K562 (cell line): ENCODE data around the gene KAZN. TPM values are rescaled to one million over a fixed set of nuclear protein-coding genes. Genes with fewer than 3 reads are reported as not detected.

ENCODE experiments used
- BRD9 ChIP-seq: fragments of 450-650 bp; IDR thresholded peaks from 2 replicates; pipeline ENCODE4 v1.6.1; 2018; ENCODE audit warnings: low read depth; ENCODE audit not compliant: partially characterized antibody
- CHD1 ChIP-seq: fragments of 200-600 bp; sonication (generic); IDR thresholded peaks from one replicate; pipeline ENCODE4 v1.6.1; 2012; ENCODE audit warnings: mild to moderate bottlenecking, moderate library complexity, low read length, inconsistent platforms
- CHD2 ChIP-seq: IDR thresholded peaks from 2 replicates; pipeline ENCODE4 v1.6.1; 2011; ENCODE audit warnings: low read depth, low read length
- HMGN3 ChIP-seq: IDR thresholded peaks from 2 replicates; pipeline ENCODE4 v1.6.1; 2011; ENCODE audit warnings: borderline replicate concordance, low read depth, mild to moderate bottlenecking, mixed read lengths, low read length; ENCODE audit not compliant: insufficient read length; ENCODE audit errors: extremely low read depth
- MCM2 ChIP-seq: fragments of 450-650 bp; IDR thresholded peaks from 2 replicates; pipeline ENCODE4 v1.6.1; 2017; ENCODE audit warnings: low read depth, mild to moderate bottlenecking
- RAD21 ChIP-seq, 2 experiments: fragments of 250-450 bp in 1 of 2; fragments of 450-650 bp in 1 of 2; sonication (Bioruptor Pico) in 1 of 2; formaldehyde crosslinking in 1 of 2; IDR thresholded peaks in 1 of 2; conservative IDR thresholded peaks in 1 of 2; 2 replicates each; pipeline versions ENCODE4 v1.4.0 to v1.8.0; 2020 to 2022; ENCODE audit warnings: mild to moderate bottlenecking in 2 of 2, moderate library complexity in 1 of 2
- SIN3A ChIP-seq, 2 experiments: fragments of 150-350 bp in 1 of 2; IDR thresholded peaks; 2 replicates each; pipeline ENCODE4 v1.6.1; 2011 to 2016; ENCODE audit warnings: borderline replicate concordance in 2 of 2, low read depth in 2 of 2, low read length in 2 of 2, mild to moderate bottlenecking in 2 of 2, moderate library complexity in 2 of 2; ENCODE audit not compliant: control insufficient read depth in 1 of 2
- SIN3B ChIP-seq: fragments of 450-650 bp; IDR thresholded peaks from 2 replicates; pipeline ENCODE4 v1.6.1; 2017; ENCODE audit warnings: low read depth, mild to moderate bottlenecking, moderate library complexity
- SMARCC2 ChIP-seq: fragments of 450-650 bp; IDR thresholded peaks from 2 replicates; pipeline ENCODE4 v1.6.1; 2017; ENCODE audit warnings: antibody characterized with exemption, moderate library complexity, mild to moderate bottlenecking, low read depth
- STAG1 ChIP-seq: sonication (generic); formaldehyde crosslinking; IDR thresholded peaks from 2 replicates; pipeline ENCODE4 v1.5.0; 2020; ENCODE audit warnings: missing genetic modification reagents, borderline replicate concordance
- TEAD2 ChIP-seq: fragments of 450-650 bp; IDR thresholded peaks from 2 replicates; pipeline ENCODE4 v1.6.1; 2016; ENCODE audit warnings: missing genetic modification characterization, control low read depth, missing compliant biosample characterization
- ZC3H11A ChIP-seq: IDR thresholded peaks from 2 replicates; pipeline ENCODE4 v1.6.1; 2012; ENCODE audit warnings: low read depth, low read length, improper control_type of control experiment
- ZNF143 ChIP-seq: sonication (generic); formaldehyde crosslinking; IDR thresholded peaks from 2 replicates; pipeline ENCODE4 v1.9.0; 2022; ENCODE audit warnings: mild to moderate bottlenecking, missing genetic modification reagents
- ZNF282 ChIP-seq: sonication (generic); formaldehyde crosslinking; IDR thresholded peaks from 2 replicates; pipeline ENCODE4 v1.8.1; 2023; ENCODE audit warnings: missing genetic modification reagents
- polyA plus RNA-seq, 8 experiments: library from polyadenylated mRNA; depleted of rRNA in 4 of 8; stranded (reverse) in 5 of 8; unstranded in 3 of 8; fragments of >200 nt; fragmentation: Nextera tagmentation in 2 of 8; fragmentation: Illumina TruSeq in 1 of 8; extraction: Ambion mirVana in 2 of 8; extraction: Trizol in 1 of 8; gene quantifications; 2 replicates each; pipeline versions ENCODE4 v1.2.1 to v1.2.3, GENCODE V29; 2011 to 2014; ENCODE audit warnings: inconsistent platforms in 1 of 8, missing spikeins in 1 of 8
- total RNA-seq, 7 experiments: library from RNA; depleted of rRNA in 6 of 7; stranded (reverse); fragments of >200 nt in 6 of 7; fragmentation: Illumina TruSeq in 2 of 7; extraction: Trizol in 2 of 7; gene quantifications; 2 replicates each; pipeline versions ENCODE4 v1.2.1 to v1.2.3, GENCODE V29; 2011 to 2021; ENCODE audit warnings: low replicate concordance in 1 of 7
- TF ChIP-seq, protein P1 (sequence below): sonication (generic); formaldehyde crosslinking; IDR thresholded peaks from 2 replicates; pipeline ENCODE4 v1.8.0; 2022; ENCODE audit warnings: mild to moderate bottlenecking, missing genetic modification reagents
- TF ChIP-seq, protein P2 (sequence below), 2 experiments: fragments of 450-650 bp in 1 of 2; IDR thresholded peaks; 2 replicates each; pipeline ENCODE4 v1.6.1; 2011 to 2017; ENCODE audit warnings: low read depth in 2 of 2, antibody characterized with exemption in 1 of 2, borderline replicate concordance in 1 of 2, low read length in 1 of 2, mild to moderate bottlenecking in 1 of 2, mixed read lengths in 1 of 2; ENCODE audit not compliant: control insufficient read depth in 1 of 2
- TF ChIP-seq, protein P3 (sequence below): fragments of 450-650 bp; conservative IDR thresholded peaks from 2 replicates; pipeline ENCODE4 v1.6.1; 2016; ENCODE audit warnings: missing genetic modification characterization, low read depth, mild to moderate bottlenecking, missing compliant biosample characterization, moderate library complexity
- TF ChIP-seq, protein P4 (sequence below): IDR thresholded peaks from 3 replicates; pipeline ENCODE4 v1.6.1; 2011; ENCODE audit warnings: borderline replicate concordance, mild to moderate bottlenecking, moderate library complexity; ENCODE audit not compliant: insufficient read length; ENCODE audit errors: extremely low read depth

KAZN gene
- total and polyA plus RNA-seq, 9 of the 15 experiments (the other 6 are each of a cell fraction or from before 2014, with no cell fraction given) = 2.1 to 21.6 (median 5.4) TPM

DNA sequence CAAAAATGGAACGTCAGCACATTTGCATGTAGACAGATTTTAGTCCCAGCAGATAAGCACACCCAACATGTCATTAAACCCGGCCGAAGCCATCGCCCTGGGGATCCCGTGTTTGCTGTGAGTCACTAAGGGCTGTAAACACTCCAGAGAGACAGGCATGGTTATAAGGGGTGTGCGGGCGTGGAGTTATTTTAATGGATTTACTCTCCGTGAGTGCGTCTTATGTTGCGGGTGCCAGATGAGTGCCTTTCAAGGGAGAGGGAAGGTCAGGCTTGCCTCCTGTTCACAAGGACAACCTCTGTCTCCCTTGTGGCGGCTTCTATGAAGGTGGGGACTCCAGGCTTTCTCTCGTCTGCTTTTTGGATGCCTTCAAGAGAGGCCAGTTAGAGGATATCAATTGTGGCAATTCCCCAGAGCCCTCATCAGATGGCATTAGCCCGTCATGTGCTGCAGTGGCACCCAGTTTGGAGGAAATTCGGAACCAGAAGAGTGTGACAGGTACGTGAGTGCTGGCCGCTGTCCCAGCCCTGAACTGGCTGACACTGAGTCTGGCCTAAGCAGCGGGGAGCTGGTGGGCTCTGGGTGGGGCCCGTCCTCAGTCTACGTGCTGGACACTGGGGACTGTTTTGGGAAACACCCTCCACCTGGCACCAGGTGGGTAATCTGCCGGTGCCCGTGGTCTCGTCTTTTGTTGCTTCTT, 331.2 kb downstream of the KAZN start (continued):
- TF ChIP-seq ZNF143 (CRISPR knock-in tag) = no peak
- TF ChIP-seq SMARCC2 = no peak
- TF ChIP-seq SIN3A (IDR thresholded peaks at IDR 0.05; ENCODE audit: borderline replicate concordance in 2 of 2, control insufficient read depth in 1 of 2, low read depth in 2 of 2, low read length in 2 of 2) = peak in 1 of 2 experiments; percentile 53; a peak in 1 of 4 replicates
- TF ChIP-seq ZC3H11A = no peak
- TF ChIP-seq, protein P1, sequence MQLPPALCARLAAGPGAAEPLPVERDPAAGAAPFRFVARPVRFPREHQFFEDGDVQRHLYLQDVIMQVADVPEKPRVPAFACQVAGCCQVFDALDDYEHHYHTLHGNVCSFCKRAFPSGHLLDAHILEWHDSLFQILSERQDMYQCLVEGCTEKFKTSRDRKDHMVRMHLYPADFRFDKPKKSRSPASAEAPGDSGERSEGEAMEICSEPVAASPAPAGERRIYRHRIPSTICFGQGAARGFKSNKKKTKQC = peak; percentile 56; the same call in 1 of the 2 replicates
- TF ChIP-seq, protein P2, sequence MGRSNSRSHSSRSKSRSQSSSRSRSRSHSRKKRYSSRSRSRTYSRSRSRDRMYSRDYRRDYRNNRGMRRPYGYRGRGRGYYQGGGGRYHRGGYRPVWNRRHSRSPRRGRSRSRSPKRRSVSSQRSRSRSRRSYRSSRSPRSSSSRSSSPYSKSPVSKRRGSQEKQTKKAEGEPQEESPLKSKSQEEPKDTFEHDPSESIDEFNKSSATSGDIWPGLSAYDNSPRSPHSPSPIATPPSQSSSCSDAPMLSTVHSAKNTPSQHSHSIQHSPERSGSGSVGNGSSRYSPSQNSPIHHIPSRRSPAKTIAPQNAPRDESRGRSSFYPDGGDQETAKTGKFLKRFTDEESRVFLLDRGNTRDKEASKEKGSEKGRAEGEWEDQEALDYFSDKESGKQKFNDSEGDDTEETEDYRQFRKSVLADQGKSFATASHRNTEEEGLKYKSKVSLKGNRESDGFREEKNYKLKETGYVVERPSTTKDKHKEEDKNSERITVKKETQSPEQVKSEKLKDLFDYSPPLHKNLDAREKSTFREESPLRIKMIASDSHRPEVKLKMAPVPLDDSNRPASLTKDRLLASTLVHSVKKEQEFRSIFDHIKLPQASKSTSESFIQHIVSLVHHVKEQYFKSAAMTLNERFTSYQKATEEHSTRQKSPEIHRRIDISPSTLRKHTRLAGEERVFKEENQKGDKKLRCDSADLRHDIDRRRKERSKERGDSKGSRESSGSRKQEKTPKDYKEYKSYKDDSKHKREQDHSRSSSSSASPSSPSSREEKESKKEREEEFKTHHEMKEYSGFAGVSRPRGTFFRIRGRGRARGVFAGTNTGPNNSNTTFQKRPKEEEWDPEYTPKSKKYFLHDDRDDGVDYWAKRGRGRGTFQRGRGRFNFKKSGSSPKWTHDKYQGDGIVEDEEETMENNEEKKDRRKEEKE (IDR thresholded peaks at IDR 0.05; ENCODE audit: borderline replicate concordance in 1 of 2, control insufficient read depth in 1 of 2, low read depth in 2 of 2, low read length in 1 of 2) = no peak
- TF ChIP-seq, protein P3, sequence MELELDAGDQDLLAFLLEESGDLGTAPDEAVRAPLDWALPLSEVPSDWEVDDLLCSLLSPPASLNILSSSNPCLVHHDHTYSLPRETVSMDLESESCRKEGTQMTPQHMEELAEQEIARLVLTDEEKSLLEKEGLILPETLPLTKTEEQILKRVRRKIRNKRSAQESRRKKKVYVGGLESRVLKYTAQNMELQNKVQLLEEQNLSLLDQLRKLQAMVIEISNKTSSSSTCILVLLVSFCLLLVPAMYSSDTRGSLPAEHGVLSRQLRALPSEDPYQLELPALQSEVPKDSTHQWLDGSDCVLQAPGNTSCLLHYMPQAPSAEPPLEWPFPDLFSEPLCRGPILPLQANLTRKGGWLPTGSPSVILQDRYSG (tag) = no peak
- TF ChIP-seq TEAD2 (tag) = no peak
- TF ChIP-seq STAG1 (CRISPR knock-in tag) = no peak
- no peak for TF ChIP-seq ZNF282 (CRISPR knock-in tag)
- TF ChIP-seq, protein P4, sequence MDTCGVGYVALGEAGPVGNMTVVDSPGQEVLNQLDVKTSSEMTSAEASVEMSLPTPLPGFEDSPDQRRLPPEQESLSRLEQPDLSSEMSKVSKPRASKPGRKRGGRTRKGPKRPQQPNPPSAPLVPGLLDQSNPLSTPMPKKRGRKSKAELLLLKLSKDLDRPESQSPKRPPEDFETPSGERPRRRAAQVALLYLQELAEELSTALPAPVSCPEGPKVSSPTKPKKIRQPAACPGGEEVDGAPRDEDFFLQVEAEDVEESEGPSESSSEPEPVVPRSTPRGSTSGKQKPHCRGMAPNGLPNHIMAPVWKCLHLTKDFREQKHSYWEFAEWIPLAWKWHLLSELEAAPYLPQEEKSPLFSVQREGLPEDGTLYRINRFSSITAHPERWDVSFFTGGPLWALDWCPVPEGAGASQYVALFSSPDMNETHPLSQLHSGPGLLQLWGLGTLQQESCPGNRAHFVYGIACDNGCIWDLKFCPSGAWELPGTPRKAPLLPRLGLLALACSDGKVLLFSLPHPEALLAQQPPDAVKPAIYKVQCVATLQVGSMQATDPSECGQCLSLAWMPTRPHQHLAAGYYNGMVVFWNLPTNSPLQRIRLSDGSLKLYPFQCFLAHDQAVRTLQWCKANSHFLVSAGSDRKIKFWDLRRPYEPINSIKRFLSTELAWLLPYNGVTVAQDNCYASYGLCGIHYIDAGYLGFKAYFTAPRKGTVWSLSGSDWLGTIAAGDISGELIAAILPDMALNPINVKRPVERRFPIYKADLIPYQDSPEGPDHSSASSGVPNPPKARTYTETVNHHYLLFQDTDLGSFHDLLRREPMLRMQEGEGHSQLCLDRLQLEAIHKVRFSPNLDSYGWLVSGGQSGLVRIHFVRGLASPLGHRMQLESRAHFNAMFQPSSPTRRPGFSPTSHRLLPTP = no peak
- no peak for TF ChIP-seq BRD9
- TF ChIP-seq RAD21 (CRISPR knock-in tag; conservative IDR thresholded peaks at IDR 0.05 in 1 of 2, IDR thresholded peaks at IDR 0.05 in 1 of 2) = no peak
- TF ChIP-seq MCM2 = no peak
- no peak for TF ChIP-seq HMGN3
- no peak for TF ChIP-seq CHD1
- no peak for TF ChIP-seq CHD2
- no peak for TF ChIP-seq SIN3B
